ENCODE results near the gene NXPE1.
"Not testable (repeated sequence)": the region's sequence is repeated elsewhere in the genome, so short reads cannot be mapped to it uniquely, and the experiment has no call there.

NXPE1 gene

DNA sequence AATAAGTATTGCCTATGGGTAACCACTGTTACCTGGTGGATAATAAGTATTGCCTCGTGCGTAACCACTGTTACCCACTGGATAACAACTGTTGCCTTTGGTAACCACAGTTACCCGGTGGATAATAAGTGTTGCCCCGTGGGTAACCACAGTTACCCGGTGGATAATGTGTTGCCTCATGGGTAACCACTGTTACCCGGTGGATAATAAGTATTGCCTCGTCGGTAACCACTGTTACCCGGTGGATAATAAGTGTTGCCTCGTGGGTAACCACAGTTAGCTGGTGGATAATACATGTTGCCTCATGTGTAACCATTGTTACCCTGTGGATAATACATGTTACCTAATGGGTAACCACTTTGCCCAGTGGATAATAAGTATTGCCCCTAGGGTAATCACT, 45.7 kb upstream of the NXPE1 start:
- H3K27ac ChIP-seq = no peak overlapping the region
- peaks cover 20% of the 10 kb centered on the region for H3K9me3 ChIP-seq (ENCODE audit: severe bottlenecking)
- no peaks in the 10 kb centered on the region for H3K27me3 ChIP-seq (ENCODE audit: insufficient read depth, low read depth, severe bottlenecking)
- DNase-seq = no peak
- TF ChIP-seq, protein P1, sequence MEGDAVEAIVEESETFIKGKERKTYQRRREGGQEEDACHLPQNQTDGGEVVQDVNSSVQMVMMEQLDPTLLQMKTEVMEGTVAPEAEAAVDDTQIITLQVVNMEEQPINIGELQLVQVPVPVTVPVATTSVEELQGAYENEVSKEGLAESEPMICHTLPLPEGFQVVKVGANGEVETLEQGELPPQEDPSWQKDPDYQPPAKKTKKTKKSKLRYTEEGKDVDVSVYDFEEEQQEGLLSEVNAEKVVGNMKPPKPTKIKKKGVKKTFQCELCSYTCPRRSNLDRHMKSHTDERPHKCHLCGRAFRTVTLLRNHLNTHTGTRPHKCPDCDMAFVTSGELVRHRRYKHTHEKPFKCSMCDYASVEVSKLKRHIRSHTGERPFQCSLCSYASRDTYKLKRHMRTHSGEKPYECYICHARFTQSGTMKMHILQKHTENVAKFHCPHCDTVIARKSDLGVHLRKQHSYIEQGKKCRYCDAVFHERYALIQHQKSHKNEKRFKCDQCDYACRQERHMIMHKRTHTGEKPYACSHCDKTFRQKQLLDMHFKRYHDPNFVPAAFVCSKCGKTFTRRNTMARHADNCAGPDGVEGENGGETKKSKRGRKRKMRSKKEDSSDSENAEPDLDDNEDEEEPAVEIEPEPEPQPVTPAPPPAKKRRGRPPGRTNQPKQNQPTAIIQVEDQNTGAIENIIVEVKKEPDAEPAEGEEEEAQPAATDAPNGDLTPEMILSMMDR (IDR thresholded peaks at IDR 0.05; ENCODE audit: low read depth, low read length) = no peak
- no peaks in the 10 kb centered on the region for H3K36me3 ChIP-seq
- no peak overlapping the region for H3K4me3 ChIP-seq (ENCODE audit: low read depth, low read length)

- H3K4me3 ChIP-seq (ENCODE audit: low read depth, low read length) = no peak overlapping the region
- H3K9me3 ChIP-seq (ENCODE audit: severe bottlenecking) = peaks cover 17% of the 10 kb centered on the region
- TF ChIP-seq, protein P1 (IDR thresholded peaks at IDR 0.05; ENCODE audit: low read depth, low read length) = no peak
- no peak overlapping the region for H3K27ac ChIP-seq
- no peaks in the 10 kb centered on the region for H3K36me3 ChIP-seq
- DNase-seq = no peak
- H3K27me3 ChIP-seq (ENCODE audit: insufficient read depth, low read depth, severe bottlenecking) = no peaks in the 10 kb centered on the region
Measured at GRCh38 chr11:114604886-114605285, 45.2 kb upstream of the NXPE1 start.

DNA sequence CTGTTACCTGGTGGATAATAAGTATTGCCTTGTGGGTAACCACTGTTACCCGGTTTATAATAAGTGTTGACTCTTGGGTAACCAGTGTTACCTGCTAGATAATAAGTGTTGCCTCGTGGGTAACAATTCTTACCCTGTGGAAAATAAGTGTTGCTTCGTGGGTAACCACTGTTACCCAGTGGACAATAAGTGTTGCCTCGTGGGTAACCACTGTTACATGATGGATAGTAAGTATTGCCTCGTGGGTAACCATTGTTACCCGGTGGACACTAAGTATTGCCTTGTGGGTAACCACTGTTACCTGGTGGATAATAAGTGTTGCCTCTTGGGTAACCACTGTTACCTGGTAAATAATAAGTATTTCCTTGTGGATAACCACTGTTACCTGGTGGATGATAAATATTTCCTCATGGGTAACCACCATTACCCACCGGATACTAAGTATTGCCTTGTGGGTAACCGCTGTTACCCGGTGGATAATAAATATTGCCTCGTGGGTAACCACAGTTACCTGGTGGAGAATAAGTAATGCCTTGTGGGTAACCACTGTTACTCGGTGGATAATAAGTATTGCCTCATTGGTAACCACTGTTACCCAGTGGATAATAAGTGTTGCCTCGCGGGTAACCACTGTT, 44.6 kb upstream of the NXPE1 start:
- no peak overlapping the region for H3K4me3 ChIP-seq (ENCODE audit: low read depth, low read length)
- H3K27me3 ChIP-seq (ENCODE audit: insufficient read depth, low read depth, severe bottlenecking) = no peaks in the 10 kb centered on the region
- H3K36me3 ChIP-seq = no peaks in the 10 kb centered on the region
- H3K27ac ChIP-seq = no peak overlapping the region
- DNase-seq = no peak
- peaks cover 16% of the 10 kb centered on the region for H3K9me3 ChIP-seq (ENCODE audit: severe bottlenecking)
- TF ChIP-seq, protein P1 (IDR thresholded peaks at IDR 0.05; ENCODE audit: low read depth, low read length) = no peak

DNA sequence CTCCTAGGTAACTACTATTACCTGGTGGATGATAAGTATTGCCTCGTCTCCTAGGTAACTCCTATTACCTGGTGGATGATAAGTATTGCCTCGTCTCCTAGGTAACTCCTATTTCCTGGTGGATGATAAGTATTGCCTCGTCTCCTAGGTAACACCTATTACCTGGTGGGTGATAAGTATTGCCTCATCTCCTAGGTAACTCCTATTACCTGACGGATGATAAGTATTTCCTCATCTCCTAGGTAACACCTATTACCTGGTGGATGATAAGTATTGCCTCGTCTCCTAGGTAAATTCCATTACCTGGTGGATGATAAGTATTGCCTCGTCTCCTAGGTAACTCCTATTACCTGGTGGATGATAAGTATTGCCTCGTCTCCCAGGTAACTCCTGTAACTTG, 43.5 kb upstream of the NXPE1 start:
- H3K4me3 ChIP-seq (ENCODE audit: low read depth, low read length); DNase-seq; H3K27ac ChIP-seq; H3K27me3 ChIP-seq (ENCODE audit: insufficient read depth, low read depth, severe bottlenecking); H3K36me3 ChIP-seq: not testable (repeated sequence)
- peaks cover 16% of the 10 kb centered on the region for H3K9me3 ChIP-seq (ENCODE audit: severe bottlenecking)

GRCh38 chr11:114598461-114598860, 38.8 kb upstream of the NXPE1 start:
- Histone ChIP-seq H3K27me3 (ENCODE audit: insufficient read depth, low read depth, severe bottlenecking) (peaks cover 4% of the 10 kb centered on the region), H3K27ac (no peak overlapping the region), H3K36me3 (no peaks in the 10 kb centered on the region), H3K9me3 (ENCODE audit: severe bottlenecking) (no peaks in the 10 kb centered on the region), H3K4me3 (ENCODE audit: low read depth, low read length) (no peak overlapping the region)
- TF ChIP-seq, protein P1 (IDR thresholded peaks at IDR 0.05; ENCODE audit: low read depth, low read length) = no peak
- DNase-seq = no peak

DNA sequence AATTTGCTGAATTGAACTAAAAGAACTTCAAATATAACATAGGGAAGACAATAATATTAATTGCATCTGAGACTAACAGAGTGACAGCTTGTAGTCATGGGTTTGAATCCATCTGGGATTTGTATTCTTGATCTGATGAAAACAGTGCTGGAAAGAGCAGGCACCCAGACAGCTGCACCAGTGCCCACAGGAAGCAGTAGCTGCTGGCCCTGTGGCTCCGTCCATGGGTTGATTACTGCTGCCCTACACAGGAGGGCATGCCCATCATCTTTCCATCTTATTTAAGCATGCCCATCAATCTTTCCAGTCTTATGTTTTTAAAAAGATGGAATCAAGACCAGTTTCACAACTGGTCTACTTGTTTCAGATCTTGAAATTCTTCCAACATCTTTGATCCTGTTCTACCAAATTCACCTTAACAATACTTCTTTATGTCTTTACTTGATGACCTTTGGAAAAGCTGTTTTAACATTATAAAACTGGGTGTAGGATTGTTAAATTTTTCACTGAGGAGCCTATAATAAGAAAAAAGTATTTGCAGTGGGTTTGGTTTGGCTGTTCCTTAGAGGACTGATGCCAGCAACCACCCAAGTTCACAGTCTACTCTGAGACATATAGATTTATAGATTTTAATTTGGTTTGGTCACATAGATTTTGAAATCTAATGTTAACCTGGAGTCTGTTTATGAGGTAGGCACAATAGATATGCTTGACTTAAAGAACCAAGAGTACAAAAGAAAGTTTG, 36.7 kb upstream of the NXPE1 start:
- no peak overlapping the region for H3K4me3 ChIP-seq (ENCODE audit: low read depth, low read length)
- no peaks in the 10 kb centered on the region for H3K9me3 ChIP-seq (ENCODE audit: severe bottlenecking)
- H3K27ac ChIP-seq = no peak overlapping the region
- H3K36me3 ChIP-seq = no peaks in the 10 kb centered on the region
- H3K27me3 ChIP-seq (ENCODE audit: insufficient read depth, low read depth, severe bottlenecking) = peaks cover 7% of the 10 kb centered on the region
- no peak for DNase-seq
- TF ChIP-seq, protein P1 (IDR thresholded peaks at IDR 0.05; ENCODE audit: low read depth, low read length) = no peak

All from WERI-Rb-1 (cell line).